ENCODE data around the gene CTNND2.

DNA sequence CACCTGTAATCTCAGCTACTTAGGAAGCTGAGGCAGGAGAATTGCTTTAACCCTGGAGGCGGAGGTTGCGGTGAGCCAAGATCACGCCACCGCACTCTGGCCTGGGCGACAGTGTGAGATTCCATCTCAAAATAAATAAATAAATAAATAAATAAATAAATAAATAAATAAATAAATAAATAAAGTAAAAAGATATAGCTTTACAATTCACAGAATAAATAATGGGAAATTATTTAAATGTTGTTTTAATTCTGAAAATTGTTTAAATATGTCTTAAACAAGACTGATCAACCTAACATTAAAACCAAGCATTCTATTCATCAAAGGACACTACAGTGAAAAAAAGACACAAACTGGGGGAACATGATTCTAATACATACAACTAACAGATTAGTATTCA, 357.1 kb downstream of the CTNND2 start:
- TF ChIP-seq, protein P1, sequence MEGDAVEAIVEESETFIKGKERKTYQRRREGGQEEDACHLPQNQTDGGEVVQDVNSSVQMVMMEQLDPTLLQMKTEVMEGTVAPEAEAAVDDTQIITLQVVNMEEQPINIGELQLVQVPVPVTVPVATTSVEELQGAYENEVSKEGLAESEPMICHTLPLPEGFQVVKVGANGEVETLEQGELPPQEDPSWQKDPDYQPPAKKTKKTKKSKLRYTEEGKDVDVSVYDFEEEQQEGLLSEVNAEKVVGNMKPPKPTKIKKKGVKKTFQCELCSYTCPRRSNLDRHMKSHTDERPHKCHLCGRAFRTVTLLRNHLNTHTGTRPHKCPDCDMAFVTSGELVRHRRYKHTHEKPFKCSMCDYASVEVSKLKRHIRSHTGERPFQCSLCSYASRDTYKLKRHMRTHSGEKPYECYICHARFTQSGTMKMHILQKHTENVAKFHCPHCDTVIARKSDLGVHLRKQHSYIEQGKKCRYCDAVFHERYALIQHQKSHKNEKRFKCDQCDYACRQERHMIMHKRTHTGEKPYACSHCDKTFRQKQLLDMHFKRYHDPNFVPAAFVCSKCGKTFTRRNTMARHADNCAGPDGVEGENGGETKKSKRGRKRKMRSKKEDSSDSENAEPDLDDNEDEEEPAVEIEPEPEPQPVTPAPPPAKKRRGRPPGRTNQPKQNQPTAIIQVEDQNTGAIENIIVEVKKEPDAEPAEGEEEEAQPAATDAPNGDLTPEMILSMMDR (conservative IDR thresholded peaks at IDR 0.05): no peak
- TF ChIP-seq ZFX (IDR thresholded peaks at IDR 0.05): no peak

All from C4-2B (cell line).